SK-N-SH (cell line): ENCODE measurements around the gene HVCN1.

ENCODE experiments used
- EZH2phosphoT487 ChIP-seq: fragments of 200-600 bp; sonication (generic); IDR thresholded peaks from 2 replicates; pipeline ENCODE4 v1.6.1; 2017; ENCODE audit warnings: low read depth, mixed run types, mild to moderate bottlenecking, antibody characterized with exemption, moderate library complexity, borderline replicate concordance
- SIN3A ChIP-seq: IDR thresholded peaks from 2 replicates; pipeline ENCODE4 v1.6.1; 2012; ENCODE audit warnings: low read depth, mild to moderate bottlenecking, low read length, moderate library complexity, borderline replicate concordance
- TF ChIP-seq, protein P1 (sequence below): fragments of 200-600 bp; sonication (generic); IDR thresholded peaks from 2 replicates; pipeline ENCODE4 v1.6.1; 2017; ENCODE audit warnings: antibody characterized with exemption, mild to moderate bottlenecking, moderate library complexity

DNA sequence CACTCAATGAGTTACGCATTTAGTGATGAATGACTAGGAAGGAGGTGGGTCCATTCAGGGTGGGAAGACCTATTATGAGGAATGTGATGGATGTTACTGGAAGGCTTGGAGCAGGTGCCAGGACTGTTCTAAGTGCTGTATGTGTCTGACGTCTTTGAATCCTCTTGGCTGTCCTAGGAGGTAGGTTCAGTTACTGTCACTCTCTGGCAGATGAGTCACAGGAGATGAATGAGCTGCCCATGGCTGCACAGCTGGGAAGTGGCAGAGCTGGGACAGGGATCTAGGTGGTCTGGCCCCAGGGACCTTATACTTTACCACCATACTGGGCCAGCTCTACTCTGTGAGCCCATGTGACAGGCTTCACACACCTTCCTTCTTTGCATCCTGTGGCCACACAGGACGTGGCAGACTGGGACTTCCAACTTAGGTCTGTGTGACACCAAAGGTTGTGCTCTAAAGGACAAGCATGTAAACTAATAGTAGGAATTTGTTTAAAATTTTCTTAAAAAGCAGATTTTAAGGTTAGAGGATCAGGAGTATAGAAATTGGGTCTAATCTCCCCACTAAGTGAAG, 51.0 kb downstream of the HVCN1 start:
- TF ChIP-seq EZH2phosphoT487: no peak
- TF ChIP-seq, protein P1, sequence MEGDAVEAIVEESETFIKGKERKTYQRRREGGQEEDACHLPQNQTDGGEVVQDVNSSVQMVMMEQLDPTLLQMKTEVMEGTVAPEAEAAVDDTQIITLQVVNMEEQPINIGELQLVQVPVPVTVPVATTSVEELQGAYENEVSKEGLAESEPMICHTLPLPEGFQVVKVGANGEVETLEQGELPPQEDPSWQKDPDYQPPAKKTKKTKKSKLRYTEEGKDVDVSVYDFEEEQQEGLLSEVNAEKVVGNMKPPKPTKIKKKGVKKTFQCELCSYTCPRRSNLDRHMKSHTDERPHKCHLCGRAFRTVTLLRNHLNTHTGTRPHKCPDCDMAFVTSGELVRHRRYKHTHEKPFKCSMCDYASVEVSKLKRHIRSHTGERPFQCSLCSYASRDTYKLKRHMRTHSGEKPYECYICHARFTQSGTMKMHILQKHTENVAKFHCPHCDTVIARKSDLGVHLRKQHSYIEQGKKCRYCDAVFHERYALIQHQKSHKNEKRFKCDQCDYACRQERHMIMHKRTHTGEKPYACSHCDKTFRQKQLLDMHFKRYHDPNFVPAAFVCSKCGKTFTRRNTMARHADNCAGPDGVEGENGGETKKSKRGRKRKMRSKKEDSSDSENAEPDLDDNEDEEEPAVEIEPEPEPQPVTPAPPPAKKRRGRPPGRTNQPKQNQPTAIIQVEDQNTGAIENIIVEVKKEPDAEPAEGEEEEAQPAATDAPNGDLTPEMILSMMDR: no peak
- TF ChIP-seq SIN3A: no peak
